ENCODE measurements around the gene PODN.

DNA sequence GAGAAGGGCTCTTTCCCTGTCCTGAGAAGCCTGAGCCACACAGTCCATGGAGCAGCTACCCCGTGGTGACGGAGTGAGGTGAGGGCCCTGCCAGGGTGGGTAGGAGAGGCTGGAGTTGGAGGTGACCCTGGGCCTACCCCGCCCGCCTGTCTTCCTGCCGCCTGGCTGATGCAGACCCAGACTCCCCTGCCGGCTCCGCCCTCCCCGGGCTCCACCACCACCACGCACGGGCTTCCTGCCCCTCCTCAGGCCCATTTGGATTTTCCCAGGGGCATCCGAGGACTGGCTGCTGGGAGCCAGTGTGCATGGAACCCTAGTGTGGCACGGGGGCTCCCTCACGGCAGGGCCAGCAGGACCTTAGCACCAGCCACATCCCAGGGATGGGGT, 32.5 kb downstream of the PODN start:
- TF ChIP-seq, protein P1, sequence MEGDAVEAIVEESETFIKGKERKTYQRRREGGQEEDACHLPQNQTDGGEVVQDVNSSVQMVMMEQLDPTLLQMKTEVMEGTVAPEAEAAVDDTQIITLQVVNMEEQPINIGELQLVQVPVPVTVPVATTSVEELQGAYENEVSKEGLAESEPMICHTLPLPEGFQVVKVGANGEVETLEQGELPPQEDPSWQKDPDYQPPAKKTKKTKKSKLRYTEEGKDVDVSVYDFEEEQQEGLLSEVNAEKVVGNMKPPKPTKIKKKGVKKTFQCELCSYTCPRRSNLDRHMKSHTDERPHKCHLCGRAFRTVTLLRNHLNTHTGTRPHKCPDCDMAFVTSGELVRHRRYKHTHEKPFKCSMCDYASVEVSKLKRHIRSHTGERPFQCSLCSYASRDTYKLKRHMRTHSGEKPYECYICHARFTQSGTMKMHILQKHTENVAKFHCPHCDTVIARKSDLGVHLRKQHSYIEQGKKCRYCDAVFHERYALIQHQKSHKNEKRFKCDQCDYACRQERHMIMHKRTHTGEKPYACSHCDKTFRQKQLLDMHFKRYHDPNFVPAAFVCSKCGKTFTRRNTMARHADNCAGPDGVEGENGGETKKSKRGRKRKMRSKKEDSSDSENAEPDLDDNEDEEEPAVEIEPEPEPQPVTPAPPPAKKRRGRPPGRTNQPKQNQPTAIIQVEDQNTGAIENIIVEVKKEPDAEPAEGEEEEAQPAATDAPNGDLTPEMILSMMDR (IDR thresholded peaks at IDR 0.05; ENCODE audit: poor library complexity): no peak
- TF ChIP-seq EZH2 (IDR thresholded peaks at IDR 0.05; ENCODE audit: borderline replicate concordance): no peak
- TF ChIP-seq EZH2phosphoT487 (IDR thresholded peaks at IDR 0.05; ENCODE audit: low read depth, severe bottlenecking, unreplicated experiment): no peak

Data from hepatocyte (in vitro differentiated cells).